ENCODE results near the gene ZNF710.

Gene ZNF710

GRCh38 chr15:89993349-89993748, 7.8 kb upstream of the ZNF710 start:
- no peak for DNase-seq (ENCODE audit: low read depth in 1 of 2, low spot score in 1 of 2)

DNA sequence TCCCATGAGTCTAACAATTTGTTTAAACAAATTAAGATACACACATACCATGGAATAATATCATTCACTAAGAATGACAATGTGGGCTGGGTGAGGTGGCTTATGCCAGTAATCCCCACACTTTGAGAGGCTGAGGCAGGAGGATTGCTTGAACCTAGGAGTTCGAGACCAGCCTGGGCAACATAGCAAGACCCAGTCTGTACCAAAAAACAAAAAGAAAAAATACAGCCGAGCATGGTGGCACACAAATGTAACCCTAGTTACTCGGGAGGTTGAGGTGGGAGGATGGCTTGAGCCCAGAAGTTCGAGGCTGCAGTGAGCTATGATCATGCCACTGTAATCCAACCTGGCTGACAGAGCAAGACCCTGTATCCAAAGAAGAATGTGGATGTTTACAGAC, 4.0 kb upstream of the ZNF710 start:
- DNase-seq (ENCODE audit: low read depth in 1 of 2, low spot score in 1 of 2) = no peak

GRCh38 chr15:89998141-89998661, 2.9 kb upstream of the ZNF710 start:
- no peak for DNase-seq (ENCODE audit: low read depth in 1 of 2, low spot score in 1 of 2)

- no peak for DNase-seq (ENCODE audit: low read depth in 1 of 2, low spot score in 1 of 2)
Observed at GRCh38 chr15:89998923-89999675, 2.0 kb upstream of the ZNF710 start.

DNA sequence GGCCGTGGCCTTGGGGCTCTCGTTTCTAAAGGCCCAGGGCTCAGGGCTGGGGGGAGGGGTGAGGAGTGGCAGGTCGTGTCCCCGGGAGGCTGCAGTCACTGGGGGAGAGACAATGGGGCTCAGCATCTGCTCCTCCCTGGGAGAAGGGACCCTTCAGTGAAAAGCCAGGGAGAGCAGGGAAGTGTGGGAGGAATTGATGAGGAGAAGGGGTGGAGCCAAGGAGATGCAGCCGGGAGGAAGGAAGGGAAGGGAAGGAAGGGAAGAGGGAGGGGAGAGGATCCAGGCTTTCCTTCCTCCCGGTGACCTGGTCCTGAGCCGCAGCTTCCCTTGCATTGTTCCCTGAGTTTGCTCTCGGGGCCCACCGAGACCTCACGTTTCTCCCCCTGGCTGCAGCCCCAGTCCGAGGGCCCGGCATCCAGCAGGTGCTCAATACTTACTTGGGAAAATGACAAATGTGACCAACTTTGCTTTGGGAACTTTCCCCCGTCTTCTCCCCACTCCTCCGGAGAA, 1.4 kb upstream of the ZNF710 start:
- DNase-seq (ENCODE audit: low read depth in 1 of 2, low spot score in 1 of 2) = no peak

DNA sequence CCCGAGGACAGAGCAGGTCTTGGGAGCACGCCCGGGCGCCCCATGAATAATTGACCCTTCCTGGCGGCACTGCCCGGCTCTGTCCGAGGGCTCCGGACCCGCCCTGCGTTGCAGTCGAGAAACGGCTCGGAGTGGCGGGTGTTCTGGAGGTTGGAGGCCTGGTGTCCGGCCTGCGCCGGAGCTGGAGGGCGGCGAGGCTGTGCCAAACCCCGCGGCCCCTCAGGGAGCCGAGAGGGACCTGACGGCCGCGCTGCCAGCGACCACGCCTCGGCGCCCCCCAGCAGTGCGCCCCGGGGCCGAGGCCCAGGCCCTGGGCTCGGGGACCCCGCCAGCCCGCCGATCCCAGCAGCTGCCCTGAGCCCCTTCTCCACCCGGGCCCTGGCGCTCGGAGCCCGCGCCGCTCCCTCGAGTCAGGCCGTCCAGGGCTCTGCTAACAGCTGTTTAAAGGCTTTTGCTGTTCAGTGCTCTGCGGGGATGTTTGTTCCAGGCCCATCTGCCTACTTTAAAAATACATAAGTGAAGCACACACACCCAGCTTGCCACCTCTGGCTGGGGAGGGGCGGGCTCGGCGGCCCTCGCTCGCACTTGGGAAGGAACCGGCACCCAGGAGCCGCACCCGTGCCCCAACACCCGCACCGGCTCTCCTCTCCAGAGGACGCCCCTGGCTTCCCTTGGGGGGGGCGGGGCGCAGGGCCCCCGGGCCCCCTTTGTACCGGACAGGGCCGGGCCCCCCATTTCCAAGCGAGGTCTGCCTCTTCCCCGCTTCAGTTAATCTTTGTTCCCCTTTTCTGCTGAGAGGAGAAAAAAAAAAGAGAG, 730 bp upstream of the ZNF710 start:
- no peak for DNase-seq (ENCODE audit: low read depth in 1 of 2, low spot score in 1 of 2)

DNA sequence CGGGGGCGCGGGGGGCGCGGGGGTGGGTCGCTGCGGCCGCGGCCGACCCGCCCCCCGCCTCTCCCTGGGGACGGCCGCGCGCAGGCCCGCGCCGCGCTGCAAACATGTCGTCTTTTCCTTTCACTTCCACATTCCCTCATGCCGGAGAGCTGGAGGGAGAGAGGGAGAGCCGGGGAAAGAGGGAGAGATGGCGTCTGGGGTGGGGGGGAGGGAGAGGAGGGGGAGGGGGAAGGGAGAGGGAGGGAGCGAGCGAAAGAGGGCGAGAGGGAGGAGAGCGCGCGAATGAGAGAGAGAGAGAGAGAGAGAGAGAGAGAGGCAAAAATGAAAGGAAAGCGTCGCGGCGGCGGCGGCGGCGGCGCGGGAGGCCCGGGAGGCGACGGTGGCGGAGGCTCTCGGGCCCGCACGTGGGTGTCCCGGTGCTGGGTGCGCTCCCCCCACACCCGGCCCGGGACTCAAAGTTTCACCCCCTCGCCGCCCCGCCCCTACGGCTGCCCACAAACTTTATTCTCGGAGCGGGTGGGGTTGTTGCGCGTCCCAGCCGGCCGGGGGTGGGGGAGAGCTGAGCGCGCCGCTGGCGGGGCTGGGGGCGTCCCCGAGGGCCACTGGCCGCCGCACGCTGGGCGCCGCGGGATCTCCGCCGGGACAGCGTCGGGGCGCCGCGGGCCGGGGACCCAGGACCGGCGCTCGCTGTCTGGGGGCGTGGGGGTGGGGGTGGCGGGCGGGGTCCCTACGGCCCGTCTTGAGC, 731 bp downstream of the ZNF710 start:
- peak; percentile 18 to 55 for DNase-seq (ENCODE audit: low read depth in 1 of 2, low spot score in 1 of 2)

GRCh38 chr15:90002428-90002844, 1.3 kb downstream of the ZNF710 start:
- DNase-seq (ENCODE audit: low read depth in 1 of 2, low spot score in 1 of 2) = peak in 1 of 2 donors; percentile 17

DNA sequence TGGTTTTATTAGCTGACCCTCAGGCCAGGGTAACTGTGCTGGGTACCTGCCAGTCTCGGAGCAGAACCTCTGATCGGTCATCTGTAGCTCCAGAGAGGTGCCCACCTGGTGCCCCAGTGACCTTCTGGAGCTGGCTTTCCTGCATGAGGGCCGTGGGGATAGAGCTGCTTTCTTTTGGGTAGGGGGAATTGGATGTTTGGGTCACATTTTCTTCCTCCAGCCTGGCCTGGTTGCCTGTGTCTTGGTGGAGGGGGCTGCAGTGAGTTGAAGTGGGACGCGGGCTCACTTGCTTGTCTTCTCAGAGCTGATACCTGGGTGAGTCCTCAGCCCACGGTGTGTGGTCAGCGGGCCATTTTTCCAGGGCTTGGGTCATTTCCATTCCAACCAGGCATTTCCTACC, 2.6 kb downstream of the ZNF710 start:
- DNase-seq (ENCODE audit: low read depth in 1 of 2, low spot score in 1 of 2) = no peak

DNA sequence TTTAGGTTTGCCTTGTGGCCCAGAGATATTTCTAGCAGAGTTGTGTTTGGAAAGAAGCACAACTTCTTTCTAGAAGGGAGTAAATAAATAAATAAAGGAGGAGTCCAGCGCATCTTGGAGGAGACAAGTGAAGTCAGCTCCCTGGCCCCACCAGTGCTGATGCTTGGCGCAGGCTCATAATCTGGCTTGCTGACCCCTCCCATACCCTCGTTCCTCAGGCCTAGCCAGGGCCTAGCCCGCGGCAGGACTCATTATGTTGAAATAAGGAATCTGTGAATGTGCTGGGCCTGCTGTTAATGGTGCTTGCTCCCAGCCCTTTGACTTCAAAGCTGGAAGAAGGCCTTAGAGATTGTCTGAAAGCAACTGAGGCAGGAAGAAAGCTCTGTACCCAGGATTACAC, 3.1 kb downstream of the ZNF710 start:
- DNase-seq (ENCODE audit: low read depth in 1 of 2, low spot score in 1 of 2) = no peak

GRCh38 chr15:90004671-90005070, 3.5 kb downstream of the ZNF710 start:
- no peak for DNase-seq (ENCODE audit: low read depth in 1 of 2, low spot score in 1 of 2)

DNA sequence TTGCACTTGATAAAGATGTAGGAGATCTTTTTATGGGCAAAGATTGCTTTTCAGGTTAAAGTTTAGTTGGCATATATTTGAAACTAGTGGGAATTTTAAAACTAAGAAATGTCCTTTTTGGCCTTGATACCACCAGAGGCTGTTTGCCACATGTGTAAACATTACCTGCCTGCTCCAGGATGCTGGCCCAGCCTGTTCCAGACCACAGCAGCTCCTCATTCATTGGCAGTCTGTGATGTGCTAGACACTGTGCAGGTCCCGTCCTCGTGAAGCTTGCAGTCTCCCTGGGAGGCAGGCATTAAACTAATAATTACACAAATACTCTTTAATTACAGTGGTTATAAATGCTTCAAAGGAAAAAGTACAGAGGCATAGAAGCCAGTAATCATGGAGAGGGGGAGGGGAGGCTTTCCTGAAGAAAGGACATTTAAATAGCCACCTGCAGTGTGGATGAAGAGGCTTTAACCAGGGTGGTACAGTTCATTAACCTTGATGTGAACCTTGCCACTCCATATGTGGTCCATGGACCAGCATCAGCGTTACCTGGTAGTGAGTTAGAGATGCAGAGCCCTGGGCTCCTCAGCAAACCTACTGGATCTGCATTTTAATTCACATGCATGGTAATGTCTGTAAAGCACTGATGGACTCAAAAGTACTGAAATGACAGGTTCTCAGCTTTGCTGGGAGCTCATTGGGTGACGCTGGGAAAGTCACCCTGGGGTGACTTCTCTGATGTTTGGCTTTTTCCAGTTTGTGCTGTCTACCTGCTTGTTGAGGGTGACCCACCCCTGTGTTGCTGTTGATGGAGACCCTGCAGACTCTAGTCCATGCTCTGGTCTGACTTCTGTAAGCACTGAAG, 5.3 kb downstream of the ZNF710 start:
- DNase-seq (ENCODE audit: low read depth in 1 of 2, low spot score in 1 of 2) = no peak

DNA sequence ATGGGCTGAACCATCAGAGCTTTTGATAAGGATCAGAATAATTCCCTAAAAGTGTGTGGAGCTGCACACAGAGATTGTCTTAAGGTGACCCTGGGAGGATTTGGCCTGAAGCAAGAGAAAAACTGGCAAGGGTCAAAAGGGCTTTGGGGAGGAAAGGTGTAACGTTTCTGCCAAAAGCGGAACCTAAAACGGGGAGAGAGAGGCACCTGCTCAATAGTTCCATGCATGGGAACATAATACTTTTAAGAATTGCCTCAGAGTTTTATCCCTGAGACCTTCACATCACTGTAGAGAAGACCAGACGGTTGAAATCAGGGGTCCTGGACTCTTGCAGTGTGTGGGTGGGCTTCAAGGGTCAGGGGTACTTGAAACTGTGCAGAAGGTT, 5.9 kb downstream of the ZNF710 start:
- DNase-seq (ENCODE audit: low read depth in 1 of 2, low spot score in 1 of 2) = no peak

- no peak for DNase-seq (ENCODE audit: low read depth in 1 of 2, low spot score in 1 of 2)
Observed at GRCh38 chr15:90008607-90009006, 7.5 kb downstream of the ZNF710 start.

DNA sequence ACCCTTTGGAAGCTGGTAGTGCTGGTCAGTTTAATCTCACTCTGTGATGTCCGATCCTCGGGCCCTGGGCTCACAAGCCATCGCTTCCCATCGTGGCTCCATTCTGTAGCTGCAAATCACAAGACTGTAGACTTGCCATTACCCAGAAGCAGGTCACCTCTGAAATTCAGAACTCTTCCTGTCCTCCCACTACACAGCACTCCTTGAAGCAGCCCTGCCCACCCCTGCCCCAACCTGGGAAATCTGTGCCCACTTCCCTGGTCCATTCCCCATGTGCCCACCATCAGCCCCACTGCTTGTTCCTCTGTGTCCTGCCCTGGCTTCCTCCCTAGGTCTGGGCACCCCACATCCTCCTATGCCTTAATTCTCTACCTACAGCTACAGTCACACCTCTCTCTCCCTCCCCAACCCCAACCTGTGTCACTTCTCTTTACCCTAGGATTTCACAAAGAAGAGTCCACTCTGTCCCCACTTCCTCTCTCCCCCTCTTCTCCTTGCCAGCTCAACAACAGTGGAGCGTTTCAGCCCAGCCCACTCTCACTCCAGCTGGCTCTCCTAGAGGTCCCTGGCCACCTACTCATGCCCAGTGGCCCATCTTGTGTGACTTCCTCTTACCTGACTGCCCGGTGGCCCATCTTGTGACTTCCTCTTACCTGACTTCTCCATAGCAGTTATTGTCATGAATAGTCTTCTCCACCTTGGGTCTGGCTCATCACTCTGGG, 8.3 kb downstream of the ZNF710 start:
- no peak for DNase-seq (ENCODE audit: low read depth in 1 of 2, low spot score in 1 of 2)

DNA sequence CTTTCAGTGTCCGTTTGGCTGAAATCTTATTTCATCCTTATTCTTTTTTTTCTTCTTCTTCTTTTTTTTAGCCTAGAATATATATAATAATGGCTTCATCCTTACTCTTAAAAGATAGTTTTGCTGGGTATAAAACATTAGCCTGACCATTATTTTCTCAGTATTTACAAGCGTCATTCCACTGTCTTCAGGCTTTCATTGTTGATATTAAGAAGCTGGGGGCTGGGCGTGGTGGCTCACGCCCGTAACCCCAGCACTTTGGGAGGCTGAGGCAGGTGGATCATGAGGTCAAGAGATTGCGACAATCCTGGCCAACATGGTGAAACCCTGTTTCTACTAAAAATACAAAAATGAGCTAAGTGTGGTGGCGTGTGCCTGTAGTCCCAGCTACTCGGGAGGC, 10.6 kb downstream of the ZNF710 start:
- DNase-seq (ENCODE audit: low read depth in 1 of 2, low spot score in 1 of 2) = no peak

DNA sequence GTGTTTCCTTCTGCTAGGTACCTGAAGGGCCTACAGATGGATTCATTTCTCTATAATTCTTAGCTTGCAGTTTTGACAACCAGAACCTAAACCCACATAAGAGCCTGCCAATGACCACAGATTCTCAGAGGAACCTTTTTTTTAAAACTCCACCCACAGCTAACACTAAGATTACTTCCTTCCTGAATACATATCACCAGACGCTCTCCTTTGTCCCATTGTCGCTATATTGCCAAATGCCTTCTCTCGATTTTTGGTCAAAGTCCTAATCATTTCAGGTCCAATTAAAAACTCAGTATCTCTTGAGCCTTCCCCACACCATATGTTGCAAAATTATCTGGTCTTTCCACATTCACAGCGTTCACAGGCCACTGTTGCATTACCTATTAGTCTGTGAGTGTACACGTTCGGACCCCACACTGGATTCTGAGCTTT, 12.4 kb downstream of the ZNF710 start:
- DNase-seq (ENCODE audit: low read depth in 1 of 2, low spot score in 1 of 2) = no peak

- DNase-seq (ENCODE audit: low read depth in 1 of 2, low spot score in 1 of 2) = no peak
Observed at GRCh38 chr15:90015294-90015693, 14.2 kb downstream of the ZNF710 start.

- no peak for DNase-seq (ENCODE audit: low read depth in 1 of 2, low spot score in 1 of 2)
Observed at GRCh38 chr15:90015749-90016148, 14.6 kb downstream of the ZNF710 start.

GRCh38 chr15:90016721-90017120, 15.6 kb downstream of the ZNF710 start:
- no peak for DNase-seq (ENCODE audit: low read depth in 1 of 2, low spot score in 1 of 2)
